Hematopoietic multipotent progenitor cell treated with erythropoietin and hydrocortisone succinate and interleukin-3 and kit ligand, for 8 days (in vitro differentiated cells): ENCODE data around the gene LRCOL1.

Experiments used
- DNase-seq: peaks from one replicate; pipeline ENCODE4 v3.0.0-alpha.2; 2015

The LRCOL1 gene

DNA sequence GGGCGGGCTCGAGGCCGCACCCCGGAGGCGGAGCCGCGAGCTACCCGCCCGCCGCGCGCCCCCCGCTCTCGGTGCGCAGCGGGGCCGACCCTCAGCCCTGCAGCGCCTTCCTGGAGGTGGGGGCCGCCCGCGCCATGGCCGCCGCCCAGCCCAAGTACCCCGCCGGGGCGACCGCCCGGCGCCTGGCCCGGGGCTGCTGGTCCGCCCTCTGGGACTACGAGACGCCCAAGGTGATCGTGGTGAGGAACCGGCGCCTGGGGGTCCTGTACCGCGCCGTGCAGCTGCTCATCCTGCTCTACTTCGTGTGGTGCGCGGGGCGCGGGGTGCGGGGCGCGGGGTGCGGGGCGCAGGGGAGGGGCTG lies 8.3 kb upstream of the LRCOL1 start, which contains the start of gene P2RX2:
TSS of gene P2RX2 (plus strand) at position 94 of the 361 bp plus-strand sequence. CDS start at position 135, 41 bp downstream.
- DNase-seq: no peak

- no peak for DNase-seq
Measured at GRCh38 chr12:132617822-132618682, 7.7 kb upstream of the LRCOL1 start.

GRCh38 chr12:132617135-132617701 lies 6.8 kb upstream of the LRCOL1 start:
- no peak for DNase-seq

- no peak for DNase-seq
Measured at GRCh38 chr12:132615579-132616038, 5.2 kb upstream of the LRCOL1 start.

DNA sequence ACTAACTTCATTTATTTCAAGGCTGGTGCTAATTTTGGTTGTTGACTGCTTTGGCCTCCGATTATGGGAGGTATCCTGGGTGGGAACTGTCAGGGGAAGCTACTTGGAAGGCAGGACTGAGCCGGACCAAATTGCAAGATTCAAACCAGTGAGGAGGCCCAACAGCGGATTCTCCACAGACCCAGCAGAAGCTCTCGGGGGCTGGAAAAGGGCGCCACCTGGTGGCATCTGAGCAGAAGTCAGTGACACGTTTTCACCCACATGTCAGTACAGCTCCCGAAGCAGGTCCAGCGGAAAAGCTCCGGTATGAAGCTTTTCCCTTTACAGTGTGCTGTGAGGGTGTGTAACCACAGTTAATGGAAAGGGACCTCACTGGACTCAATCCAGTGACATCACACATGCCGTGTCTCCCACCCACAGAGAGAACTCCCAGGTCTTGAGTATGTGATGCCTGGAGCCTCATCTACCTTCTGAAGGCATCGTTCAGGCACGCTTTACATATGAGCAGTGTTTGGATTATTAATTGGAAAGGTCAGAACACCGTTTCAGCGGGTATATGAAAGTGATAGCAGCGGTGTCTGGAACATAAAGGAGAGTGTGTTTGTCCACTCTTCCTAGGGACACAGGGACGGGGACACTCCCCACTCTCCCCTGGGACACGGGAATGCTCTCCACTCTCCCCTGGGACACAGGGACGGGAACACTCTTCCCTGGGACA lies 4.6 kb upstream of the LRCOL1 start:
- DNase-seq: peak; percentile 85

DNA sequence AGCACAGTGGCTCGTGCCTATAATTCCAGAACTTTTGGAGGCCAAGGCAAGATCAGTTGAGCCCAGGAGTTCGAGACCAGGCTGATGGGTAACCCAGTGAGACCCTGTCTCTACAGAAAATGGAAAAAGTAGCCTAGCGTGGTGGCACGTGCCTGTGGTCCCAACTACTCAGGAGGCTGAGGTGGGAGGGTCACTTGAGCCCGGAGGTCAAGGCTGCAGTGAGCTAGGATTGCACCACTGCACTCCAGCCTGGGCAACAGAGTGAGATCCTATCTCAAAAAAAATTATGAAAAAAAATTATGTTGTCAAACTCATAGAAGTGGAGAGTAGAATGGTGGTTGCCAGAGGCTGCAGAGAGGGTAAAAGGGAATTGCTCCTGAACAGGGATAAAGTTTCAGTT lies 3.6 kb upstream of the LRCOL1 start:
- DNase-seq: no peak

DNA sequence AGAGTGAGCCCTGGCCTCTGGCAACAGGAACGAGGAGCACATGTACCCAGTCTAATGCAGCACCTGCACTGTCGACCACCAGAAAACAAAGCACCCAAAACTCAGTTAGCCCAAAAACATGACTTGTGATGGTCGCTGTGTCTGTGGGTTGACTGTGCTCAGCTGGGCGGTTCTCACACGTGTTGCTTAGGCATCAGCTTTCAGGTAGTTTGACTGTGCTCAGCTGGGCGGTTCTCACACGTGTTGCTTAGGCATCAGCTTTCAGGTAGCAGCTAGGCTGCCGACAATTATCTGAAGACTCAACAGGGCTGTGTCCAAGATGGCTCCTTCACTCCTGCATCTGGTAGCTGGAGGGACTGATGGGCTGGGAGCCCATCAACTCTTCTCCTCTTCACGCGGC lies 1.2 kb upstream of the LRCOL1 start:
- no peak for DNase-seq

DNA sequence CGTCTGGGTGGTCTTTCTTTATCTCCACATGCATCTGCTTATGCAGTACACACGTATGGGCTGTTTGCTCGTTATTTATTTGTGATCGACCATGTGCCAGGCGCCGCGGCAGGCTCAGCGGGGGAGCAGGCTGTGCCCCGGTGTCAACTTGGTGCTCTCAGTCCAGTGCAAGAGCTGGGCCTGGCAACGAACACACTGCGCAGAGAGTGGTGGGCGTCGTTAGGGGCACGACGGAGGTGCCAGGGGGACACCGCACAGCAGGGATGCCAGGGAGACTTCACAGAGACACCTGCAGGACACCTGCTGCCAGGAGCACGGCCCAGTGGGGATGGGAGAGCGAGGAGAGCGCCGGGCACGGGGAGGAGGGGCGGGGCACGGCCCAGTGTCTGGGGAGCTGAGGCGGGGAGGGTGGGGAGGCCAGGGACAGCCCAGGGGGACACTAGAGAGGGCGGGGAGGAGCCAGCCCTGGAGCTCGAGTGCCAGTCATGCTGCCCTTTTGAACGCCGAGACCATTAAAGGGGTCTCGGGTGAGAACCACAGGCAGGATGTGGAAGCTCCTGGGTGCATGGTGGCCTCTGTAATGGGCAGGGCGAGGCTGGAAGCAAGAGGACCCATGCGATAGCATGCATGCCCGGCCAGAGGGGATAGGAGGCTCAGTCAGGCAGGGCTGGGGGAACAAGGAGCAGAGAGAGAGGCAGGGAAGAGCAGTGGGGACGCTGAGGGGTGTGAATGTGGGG lies 652 bp upstream of the LRCOL1 start:
- no peak for DNase-seq

DNA sequence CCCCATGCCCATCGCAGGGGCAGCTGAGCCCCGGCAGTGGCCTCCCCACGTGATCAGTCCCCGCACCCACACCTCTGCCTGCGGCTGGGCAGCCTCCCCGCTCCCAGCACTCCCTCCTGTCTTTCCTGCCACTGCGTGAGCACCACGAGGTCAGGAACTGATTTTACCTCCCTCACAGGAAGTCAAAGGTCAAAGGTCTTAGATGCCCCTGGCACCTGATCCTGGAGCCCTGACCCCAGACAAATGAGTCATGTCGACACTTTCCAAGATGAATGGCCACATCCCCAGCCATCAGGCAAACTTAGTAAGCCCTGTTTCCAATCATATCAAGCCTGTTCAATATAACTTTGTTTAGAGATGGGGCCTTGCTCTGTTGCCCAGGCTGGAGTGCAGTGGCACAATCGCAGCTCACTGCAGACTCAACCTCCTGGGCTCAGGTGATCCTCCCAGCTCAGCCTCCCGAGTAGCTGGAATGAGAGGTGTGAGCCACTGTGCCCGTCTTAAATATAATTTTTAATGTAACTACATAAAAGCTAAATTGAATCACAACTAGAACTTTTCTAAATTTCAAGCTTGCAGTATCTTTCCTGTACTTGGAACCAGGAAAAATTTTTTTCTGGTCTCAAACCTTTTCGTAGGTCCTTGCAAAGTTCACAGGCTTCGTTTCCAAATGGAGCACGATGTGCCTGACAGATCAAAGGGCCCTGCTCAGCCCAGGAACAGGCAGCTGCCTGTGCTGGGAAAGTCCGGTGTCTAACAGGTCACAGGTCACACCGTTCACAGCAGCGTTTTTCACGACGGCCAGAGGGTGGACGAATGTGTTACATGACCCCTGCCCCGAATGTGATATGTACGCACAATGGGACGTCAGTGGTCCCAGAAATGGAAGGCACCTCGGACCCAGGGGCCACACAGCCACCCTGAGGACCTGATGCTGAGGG lies 1.9 kb downstream of the LRCOL1 start:
- DNase-seq: no peak

GRCh38 chr12:132606927-132607326 lies 3.5 kb downstream of the LRCOL1 start:
- DNase-seq: no peak

DNA sequence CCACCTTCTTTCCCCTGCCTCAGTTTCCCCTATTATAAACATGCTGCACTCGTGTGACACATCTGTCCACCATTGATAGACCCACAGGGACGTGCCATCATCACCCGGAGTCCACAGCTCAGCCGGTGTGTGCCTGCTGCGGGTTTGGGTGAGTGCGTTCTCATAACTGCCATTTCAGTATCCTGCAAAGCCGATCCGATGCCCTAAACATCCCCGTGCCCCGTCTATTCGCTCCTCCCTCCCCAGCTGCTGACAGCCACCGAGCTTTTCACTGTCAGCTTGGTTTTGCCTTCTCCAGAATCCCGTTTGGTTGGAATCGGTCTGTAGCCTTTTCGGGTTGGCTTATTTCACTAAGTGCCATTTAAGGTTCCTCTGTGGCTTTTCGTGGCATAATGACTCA lies 3.9 kb downstream of the LRCOL1 start:
- DNase-seq: no peak

GRCh38 chr12:132605892-132606291 lies 4.5 kb downstream of the LRCOL1 start:
- DNase-seq: no peak

GRCh38 chr12:132604668-132605441 lies 5.5 kb downstream of the LRCOL1 start:
- DNase-seq: no peak

GRCh38 chr12:132604151-132604618 lies 6.2 kb downstream of the LRCOL1 start:
- DNase-seq: no peak

DNA sequence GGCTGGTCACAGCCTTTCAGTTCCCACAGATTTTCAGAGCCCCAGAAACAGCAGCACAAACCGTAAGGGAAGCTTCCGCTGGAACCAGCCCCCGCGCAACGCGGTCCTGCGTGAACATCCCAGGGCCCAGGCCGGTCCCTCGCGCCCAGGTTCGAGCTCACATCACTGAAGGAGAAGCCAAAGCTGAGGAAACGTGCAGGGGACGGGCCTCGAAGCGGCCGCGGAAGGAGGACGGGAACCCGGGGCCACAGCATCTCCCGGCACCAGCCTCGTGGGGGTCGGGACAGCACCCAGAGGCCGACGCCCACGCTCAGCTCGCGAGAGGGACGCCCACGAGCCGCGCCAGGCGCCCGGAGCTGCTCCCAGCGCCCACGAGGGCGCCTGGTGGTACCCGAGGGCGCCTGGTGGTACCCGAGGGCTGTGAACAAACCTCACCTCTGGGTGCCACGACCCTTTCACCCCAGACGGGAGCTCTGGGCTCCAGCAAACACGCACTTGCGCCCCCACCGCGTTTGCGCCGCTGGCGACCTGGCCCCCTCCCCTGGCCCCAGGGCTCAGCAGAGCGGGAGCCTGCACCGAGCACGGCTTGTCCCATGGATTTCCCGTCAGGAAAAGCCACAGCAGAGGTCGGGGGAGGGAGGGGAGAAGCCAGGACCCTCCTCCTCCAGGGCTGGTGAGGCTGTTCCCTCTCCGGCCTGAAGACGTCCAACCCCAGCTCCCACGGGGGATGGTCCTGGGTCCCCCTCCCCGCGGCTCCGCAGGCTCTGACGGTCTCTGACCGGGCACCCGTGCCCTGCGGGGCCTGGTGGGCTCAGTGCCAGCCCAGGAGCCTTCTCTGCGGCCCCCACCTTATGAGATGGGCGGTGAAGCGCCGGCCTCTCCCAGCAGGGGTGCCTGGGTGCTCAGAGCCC lies 6.9 kb downstream of the LRCOL1 start:
- DNase-seq: no peak

DNA sequence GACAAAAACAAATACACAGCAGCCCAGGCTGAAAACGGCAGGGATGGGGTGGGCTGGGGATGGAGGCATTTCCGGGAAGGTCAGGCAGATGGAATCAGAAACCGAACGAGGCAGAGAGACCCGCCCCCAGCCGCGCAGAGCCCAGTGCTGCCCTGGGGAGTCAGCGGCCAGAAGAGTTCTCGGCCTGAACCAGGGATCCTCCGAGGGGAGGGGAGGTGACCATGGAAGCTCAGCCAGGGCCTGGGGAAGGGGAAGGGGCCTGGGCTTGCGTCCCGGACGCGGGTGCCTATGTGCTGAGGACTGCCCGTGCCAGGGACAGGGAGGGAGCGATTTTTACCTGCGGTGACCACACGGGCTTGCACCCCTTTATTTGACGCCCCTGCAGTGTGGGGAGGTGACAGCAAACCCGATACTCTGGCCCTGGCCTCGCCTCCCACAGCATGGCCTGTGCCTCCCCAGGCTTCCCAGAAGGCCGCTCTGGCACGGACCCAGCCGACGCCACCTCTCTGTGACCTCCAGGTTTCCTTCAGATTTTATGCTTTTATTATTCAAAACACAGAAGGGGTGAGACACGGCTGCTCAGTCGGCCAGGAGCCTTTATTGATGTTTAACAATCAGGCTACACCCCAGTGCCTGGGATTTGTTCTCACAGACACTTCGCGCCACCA lies 7.7 kb downstream of the LRCOL1 start:
- no peak for DNase-seq

DNA sequence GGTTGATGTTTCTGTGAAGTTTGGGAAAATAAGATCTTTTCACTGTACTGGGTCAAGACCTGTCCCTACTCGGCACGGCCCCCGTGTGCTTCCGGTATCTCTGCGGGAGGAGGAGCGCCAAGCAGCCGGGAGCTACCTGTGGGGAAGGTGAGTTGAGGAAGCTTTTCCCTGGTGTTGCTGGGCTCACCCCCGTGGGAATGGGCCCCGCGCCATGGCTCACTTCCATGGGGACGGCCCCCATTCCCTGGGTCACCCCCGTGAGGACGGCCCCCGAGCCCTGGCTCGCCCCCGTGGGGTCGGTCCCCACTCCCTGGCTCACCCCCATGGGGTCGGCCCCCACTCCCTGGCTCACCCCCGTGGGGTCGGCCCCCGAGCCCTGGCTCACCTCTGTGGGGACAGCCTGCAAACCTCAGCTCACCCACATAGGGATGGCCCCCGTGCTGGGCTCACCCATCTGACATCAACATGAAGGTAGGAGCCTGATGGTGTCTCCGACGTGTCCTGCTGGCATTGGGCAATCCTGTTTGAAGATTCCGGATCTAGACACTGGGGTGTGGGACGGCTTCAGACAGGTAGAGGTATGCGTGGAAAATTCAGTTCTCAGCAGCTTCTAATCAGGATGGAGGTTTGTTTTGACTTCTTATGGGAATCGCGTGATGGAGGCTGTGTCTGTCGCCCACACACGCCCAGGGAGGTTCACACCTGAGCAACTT lies 9.1 kb downstream of the LRCOL1 start:
- no peak for DNase-seq
